Subcutaneous adipose tissue (tissue), 4 donors: Measurements from ENCODE around the gene SNTB2. TPM values are rescaled to one million over a fixed set of nuclear protein-coding genes. Genes with fewer than 3 reads are reported as not detected.

Experiments used
- total RNA-seq, 4 donors: library from RNA; depleted of rRNA; stranded (reverse); fragments of >200 nt; gene quantifications; one replicate each; pipeline ENCODE4 v1.1.0, GENCODE V29; 2016
- TF ChIP-seq, protein P1 (sequence below): fragments of 450-650 bp; IDR thresholded peaks from one replicate; pipeline ENCODE4 v1.5.1; 2016; ENCODE audit warnings: low read depth, mild to moderate bottlenecking, control low read depth, antibody characterized with exemption, moderate library complexity

The SNTB2 gene
- total RNA-seq, 4 donors from 2014 or later = 29.6 to 64.2 (median 47.1) TPM

DNA sequence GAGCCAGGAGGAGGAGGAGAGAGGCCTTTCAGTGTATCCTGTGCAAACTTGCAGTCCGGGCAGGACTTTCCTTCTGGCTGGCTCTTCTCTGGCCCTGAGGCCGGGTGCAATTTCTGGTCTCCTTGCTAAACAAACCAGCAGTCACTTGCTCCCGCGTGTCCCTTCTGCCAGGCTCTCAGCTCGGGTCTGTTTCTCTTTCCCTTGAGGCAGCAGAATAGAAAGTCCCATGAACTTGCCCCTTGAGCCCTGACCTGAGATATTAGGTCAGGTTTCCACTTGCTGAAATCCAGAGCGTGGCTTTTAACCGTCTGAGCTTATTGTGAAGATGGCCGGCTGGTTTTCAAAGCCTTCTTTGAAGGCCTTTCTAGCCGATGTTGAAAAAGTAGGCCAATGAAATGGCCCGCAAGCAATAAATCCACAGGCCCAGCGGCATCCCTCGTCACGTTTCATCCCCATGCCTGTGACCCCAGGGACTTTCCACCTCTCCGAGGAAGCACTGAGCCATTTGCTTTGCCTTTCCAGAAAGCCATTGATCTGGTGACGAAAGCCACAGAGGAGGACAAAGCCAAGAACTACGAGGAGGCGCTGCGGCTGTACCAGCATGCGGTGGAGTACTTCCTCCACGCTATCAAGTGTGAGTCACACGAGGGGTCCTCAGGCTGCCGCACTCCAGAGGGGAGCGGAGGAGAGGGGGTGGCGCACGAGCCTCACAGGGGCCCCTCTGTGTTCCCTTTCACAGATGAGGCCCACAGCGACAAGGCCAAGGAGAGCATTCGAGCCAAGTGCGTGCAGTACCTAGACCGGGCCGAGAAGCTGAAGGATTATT, 128.7 kb downstream of the SNTB2 start:
- TF ChIP-seq, protein P1, sequence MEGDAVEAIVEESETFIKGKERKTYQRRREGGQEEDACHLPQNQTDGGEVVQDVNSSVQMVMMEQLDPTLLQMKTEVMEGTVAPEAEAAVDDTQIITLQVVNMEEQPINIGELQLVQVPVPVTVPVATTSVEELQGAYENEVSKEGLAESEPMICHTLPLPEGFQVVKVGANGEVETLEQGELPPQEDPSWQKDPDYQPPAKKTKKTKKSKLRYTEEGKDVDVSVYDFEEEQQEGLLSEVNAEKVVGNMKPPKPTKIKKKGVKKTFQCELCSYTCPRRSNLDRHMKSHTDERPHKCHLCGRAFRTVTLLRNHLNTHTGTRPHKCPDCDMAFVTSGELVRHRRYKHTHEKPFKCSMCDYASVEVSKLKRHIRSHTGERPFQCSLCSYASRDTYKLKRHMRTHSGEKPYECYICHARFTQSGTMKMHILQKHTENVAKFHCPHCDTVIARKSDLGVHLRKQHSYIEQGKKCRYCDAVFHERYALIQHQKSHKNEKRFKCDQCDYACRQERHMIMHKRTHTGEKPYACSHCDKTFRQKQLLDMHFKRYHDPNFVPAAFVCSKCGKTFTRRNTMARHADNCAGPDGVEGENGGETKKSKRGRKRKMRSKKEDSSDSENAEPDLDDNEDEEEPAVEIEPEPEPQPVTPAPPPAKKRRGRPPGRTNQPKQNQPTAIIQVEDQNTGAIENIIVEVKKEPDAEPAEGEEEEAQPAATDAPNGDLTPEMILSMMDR = no peak

DNA sequence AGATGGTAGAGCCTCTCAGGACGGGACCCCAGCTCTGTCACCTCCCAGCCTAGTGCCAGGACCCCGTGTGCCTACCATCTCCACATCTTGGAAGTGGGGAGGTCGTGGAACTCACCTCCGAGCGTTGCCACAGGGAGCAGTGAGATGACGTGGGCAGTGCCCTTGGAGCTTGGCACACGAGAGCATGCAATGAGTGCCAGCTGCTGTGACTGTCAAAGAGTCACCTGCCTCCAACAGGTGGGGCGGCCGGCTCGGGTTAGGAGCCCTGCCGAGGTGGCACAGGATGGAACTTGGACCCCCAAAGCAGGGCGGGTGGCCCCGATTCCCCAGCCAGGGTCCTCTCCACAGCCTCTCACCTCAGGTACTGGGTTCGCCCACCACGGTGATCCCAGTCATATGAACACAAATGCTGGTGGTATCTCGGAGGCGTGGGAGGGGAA, 129.7 kb downstream of the SNTB2 start:
- TF ChIP-seq, protein P1 = no peak

DNA sequence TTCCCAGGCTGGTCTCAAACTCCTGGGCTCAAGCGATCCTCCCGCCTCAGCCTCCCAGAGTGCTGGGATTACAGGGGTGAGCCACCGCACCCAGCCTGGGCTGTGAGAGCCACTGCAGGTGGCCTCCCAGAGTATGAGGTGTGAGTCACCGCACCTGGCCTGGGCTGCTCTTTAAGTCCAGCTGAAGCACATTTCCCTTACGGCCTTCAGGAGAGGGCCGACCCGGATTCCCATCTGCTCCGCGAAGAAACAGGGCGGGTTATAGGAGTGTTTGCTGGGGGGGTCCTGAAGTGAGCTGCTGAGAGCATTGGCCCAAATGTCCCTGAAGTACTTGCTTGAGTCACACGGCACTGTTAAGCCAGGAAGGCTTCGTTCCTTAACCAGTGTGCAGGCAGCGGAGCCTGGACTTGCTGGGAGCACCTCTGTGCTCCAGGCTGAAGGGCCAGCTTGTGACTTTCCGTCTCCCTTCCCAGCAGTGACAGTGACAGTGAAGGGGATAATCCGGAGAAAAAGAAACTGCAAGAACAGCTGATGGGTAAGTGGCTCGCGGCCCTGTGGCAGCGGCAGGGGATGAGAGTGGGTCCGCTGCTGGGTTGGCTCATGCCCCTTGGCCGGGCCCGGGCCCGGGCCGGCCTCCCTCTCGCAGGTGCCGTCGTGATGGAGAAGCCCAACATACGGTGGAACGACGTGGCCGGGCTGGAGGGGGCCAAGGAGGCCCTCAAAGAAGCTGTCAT, 131.4 kb downstream of the SNTB2 start:
- TF ChIP-seq, protein P1 = no peak

DNA sequence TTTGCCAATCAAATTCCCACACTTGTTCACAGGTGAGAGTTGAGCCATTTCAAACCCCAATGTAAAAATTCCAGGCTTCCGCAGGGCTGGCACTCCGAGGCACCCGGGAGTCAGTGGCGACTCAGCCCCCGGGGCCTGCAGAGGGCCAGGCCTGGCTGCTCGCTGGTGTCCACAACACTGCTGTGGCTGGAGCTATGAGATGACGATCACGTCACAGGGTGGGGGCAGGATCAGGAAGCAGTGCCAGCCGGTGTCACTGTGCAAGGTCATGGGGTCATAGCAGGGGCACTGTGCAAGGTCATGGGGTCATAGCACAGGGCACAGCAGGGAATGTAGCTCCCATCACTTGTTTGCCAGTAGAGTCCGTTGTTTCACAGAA, 131.9 kb downstream of the SNTB2 start:
- TF ChIP-seq, protein P1 = no peak

DNA sequence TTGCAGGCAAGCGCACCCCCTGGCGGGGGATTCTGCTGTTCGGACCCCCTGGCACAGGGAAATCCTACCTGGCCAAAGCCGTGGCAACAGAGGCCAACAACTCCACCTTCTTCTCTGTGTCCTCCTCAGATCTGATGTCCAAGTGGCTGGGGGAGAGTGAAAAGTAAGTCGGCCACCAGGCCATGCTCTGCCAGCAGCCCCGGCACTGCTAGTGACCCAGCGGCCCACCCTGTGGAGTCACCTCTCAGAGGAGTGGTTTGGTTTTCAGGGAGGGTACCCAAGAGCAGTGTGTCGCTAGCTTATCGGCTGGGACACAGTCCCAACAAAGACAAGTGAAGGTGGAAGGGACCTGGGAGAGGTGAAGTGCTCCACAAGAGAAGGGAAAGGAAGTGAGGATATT, 132.4 kb downstream of the SNTB2 start:
- TF ChIP-seq, protein P1 = no peak

DNA sequence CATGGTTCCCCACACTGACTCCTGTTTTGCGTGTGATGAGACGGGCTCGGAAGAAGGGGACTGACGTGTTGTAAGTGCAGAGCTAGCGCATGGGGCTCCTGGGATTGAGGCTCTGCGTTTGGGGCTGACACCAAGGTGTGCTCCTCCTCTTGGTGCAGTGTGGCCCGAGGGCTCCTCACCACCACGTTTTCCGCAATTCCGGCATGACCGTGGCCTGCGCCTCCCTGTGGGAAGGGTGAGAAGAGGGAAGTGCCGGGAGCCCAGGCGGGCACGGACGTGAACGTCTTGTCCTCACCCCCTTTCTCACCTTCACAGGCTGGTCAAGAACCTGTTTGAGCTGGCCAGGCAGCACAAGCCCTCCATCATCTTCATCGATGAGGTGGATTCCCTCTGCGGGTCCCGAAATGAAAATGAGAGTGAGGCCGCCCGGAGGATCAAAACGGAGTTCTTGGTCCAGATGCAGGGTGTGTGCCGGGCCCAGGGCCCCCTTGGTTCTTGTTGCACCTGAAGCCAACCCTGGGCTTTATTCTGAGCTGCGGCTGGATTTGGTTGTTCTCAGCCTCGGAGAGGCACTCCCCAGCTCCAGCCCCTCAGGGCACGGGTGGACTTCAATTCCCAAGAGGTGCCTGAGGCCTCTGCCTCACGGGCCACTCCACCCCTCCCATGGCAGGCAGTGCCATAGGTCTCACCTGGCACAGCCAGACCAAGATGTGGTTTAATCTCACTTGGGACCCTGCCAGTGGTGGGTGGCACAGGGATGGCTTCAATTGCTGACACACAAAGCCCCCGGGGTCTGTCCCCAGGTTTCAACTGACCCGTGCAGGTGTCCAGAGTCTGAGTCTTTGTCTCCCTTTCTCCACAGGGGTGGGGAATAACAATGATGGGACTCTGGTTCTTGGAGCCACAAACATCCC, 133.1 kb downstream of the SNTB2 start:
- TF ChIP-seq, protein P1 = no peak

DNA sequence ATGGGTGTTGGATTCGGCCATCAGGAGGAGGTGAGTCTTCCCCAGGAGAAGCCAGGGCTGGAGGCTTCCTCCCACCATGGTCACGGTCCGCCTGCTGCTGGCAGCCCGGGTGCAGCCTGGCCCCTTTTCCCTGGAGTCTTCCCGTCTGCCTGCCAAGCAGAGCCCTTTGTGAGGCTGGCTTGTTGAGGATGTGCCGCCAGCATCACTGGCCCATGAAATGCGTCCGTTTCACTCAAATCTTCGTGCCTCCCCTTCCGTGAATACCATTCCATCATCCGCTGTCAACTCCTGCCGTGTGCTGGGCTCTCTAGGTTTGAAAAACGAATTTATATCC, 133.7 kb downstream of the SNTB2 start:
- TF ChIP-seq, protein P1 = no peak
